GM12801 (cell line): ENCODE measurements around the gene CDH11.

Experiments used
- CTCF ChIP-seq: IDR thresholded peaks from one replicate; pipeline ENCODE4 v1.5.1; 2011; ENCODE audit warnings: control low read depth; ENCODE audit not compliant: insufficient read length; ENCODE audit errors: extremely low read depth

CDH11 gene

GRCh38 chr16:64903770-64904169 is 218.1 kb downstream of the CDH11 start:
- no peak for TF ChIP-seq CTCF

- TF ChIP-seq CTCF = no peak
These were observed 221.3 kb downstream of the CDH11 start for GRCh38 chr16:64900517-64900916.

- TF ChIP-seq CTCF = no peak
These were observed 221.8 kb downstream of the CDH11 start for GRCh38 chr16:64900019-64900418.

GRCh38 chr16:64898159-64898558 is 223.7 kb downstream of the CDH11 start:
- no peak for TF ChIP-seq CTCF
